SKM-1 (cell line): ENCODE results near the gene BEND2.
"Not testable (repeated sequence)": the region's sequence is repeated elsewhere in the genome, so short reads cannot be mapped to it uniquely, and the experiment has no call there.

Experiments
- DNase-seq: peaks from one replicate; lab custom pipeline; 2025; ENCODE audit not compliant: unreplicated experiment; lab: John Stamatoyannopoulos, UW

The BEND2 gene

DNA sequence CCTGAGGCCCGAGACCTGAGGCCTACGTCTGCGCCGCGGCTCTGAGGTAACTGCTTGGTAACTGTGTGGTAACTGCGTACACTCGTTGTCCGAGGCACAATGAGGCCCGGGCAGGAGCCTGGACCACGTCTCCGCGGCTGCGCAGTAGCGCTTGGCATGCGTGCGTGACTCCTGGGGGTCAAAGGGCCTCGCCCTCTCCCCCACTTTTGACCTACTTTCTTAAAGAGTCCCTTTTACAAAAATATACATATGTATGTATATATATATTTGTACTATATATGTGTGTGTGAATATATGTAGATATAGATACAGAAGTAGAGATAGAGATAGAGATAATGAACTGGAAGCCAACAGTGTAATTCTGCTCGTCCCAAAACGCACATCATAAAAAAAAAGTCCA is at the start of gene BEND2:
TSS of gene BEND2 (minus strand) at position 101 of the 400 bp plus-strand sequence. CDS start 136 bp downstream, outside the sequence.
- no peak for DNase-seq

DNA sequence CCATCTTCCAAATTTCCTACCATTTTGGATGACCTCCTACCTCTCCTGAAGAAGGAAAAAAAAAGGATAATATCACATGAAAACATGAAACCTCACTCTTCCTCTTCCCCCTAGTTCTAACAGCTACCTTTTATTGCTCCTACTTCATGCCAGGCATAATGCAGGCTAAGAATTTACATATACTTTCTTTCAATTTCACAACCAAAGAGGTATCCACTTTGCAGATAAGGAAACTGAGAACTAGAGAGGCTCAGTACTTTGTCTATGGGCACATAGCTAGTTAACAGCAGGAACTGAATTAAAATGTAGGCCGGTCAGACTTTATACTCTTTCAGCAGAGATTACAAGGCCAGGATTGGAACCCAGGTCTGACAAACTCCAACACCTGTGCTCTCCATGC is 34.4 kb upstream of the BEND2 start:
- DNase-seq, result no peak

DNA sequence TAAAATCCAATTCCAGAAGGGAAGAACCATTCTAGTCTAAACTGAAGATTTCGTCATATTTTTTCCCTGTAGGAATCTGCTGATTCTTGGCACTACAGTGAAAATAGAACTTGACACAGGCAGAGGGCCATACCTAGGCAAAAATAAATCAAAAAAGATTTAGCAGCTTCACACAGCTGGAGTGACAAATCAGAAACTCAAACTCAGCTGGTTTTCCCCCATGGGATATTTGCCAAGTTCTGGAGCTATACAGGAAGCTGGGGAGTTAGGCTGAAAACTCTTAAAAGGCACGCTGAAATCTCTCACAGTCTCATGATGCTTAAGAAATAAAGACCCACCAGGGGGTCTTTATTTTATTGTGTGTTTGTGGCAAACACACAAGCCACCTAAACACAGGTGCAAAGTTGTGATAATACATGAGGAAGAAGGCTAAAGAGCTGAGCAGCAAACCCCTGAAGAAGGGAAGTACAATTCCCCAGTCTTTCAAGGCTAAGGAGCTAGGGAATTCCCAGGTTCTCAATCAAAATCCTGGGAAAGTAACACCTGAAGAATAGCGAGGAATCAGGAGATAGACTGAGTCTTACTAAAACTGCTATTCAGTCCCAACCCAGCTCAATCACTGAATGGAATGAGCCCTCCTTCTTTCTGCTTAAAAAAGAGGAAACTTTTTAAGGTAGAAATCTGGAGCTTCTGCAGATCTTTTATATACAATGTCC is 32.1 kb upstream of the BEND2 start:
- DNase-seq, result no peak

DNA sequence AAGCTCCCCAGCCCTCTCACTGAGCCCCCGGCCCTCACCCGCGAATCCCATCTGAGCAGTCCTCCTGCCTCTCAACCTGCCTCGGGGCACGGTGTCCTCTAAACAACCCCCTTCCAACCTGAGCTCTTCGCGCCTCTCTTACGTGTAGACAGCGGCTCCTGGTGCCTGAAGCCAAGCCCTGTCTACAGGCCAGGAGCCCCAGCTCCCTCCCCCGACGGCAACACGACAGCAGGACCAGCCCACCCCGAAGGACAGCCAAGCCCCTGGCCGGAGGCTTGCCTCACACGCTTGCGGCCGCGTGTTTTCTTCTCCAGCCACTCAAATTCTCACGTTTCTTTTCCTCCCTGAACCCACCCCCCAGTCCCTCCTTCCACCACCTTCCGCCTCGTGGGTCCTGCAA is 9.0 kb upstream of the BEND2 start:
- not testable (repeated sequence) for DNase-seq

DNA sequence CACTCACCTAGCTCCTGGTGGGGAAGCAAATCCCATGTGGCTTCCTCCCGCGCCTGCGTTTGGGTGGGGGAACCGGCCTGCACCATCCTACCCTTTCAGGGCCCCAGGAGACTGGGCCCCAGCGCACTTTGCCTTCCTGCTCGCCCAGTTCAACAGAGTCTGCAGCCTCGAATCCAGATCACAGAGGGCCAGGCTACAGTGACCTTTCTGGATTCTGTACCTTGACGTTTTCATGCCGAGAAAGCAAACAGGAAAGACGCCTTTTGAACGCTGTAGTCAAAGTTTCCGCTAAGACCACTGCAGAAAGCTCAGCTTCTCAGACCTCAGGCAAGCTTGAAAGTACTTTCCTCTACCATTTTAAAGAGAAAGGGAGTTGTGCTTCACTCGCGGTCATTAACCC is 7.4 kb upstream of the BEND2 start:
- no peak for DNase-seq

DNA sequence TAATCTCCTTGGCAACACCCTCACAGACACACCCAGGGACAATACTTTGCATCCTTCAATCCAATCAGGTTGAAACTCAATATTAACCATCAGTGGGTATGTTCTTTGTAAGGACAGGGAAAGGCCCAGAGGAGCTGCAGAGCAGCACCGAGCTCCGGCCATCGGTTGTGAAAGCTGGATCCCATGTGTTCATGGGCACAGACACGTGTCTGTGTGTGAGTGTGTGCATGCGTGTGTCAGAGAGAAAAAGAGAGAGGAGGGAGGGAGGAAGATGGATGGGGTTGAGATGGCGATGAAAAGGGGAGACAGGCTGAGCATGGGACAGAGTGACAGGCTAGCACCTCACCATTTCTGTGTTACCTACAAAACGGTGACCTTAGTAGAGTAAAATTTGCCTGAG is 6.8 kb upstream of the BEND2 start:
- DNase-seq, result no peak

DNA sequence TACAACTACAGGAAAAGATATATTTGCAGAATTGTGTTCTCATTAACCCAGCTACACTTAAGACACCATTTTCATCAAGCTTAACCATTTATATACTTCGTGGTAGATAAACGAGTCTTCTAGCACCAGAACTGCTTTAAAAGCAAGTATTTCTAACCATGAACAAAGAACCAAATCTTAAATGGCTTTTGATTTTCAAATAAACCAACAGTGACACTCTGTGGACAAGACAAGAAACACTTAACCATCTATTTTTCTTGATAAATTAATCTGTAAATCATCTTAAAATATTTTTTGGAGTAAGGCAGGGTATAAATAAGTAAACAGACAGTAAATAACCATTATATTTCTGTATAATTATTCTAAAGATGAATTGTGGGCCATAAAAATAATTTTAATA is 10.2 kb downstream of the BEND2 start:
- DNase-seq, result no peak

DNA sequence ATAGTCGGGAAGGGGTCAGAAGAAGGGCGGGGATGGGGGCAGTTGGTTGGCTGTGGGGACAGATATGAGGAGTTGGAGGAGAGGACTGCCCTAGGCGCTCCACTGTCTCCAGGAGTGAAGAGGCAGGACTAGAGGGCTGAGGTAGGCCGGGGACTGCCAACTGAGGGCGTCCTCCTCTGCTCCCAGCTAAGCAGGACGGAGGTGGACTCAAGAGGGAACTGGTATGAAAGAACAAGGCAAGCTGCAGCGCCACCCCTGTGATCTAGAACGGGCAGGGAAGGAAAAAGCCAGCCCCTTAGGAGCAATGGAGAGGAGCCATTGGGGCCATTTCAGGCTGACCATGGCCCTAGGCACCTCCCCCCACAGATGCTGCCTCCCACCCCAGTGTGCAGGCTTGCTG is 14.0 kb downstream of the BEND2 start:
- DNase-seq, result no peak

DNA sequence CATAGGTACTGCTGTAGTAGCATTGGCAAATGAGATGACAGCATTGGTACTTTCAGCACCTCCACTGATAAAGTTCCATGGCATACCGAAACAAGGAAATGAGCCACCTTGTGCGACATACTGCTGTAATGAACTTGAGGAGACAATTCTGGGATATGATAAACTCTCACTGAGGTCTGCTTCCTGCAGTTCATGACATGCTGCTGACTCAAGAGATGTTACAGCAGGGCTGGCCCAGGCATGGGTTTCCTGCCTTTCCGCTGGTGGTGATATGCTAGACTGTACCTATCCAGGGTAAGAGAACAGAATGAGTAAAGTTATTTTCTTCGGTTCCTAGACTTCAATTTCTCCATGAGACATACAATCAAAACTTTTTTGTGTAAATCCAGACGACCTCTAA is 17.1 kb downstream of the BEND2 start:
- DNase-seq, result no peak

DNA sequence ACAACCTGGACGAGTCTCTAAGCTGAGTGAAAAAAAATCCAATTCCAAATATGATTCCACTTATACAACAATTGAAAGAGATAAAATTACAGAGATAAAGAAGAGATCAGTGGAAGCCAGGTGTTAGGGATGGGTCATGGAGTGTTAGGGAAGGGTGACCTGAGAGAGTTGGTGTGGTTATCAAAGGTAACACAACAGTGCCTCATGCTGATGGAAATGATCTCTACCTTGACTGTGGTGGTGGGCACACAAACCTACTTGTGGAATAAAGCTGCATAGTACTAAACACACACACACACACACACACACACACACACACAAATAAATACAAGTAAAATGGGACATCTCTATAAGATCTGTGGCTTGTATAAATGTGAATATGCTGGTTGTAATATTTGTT is 26.0 kb downstream of the BEND2 start:
- DNase-seq, result no peak

DNA sequence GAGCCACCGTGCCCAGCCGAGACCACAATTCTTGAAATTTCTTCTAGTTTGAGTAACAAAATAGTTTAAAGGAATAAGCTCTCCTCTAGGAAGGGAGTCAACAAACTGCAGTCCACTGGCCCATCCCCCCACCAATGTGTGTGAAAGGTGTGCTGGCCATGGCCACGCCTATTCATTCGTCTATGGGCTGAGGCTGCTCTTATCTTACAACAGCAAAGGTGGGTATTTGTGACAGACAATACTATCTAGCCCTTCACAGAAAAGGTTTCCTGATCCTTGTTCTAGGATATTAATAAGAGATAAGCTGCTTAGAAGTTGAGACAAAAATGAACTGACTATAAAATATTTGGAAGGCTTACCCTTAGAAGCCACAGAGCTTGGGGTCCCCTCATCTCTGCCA is 41.2 kb downstream of the BEND2 start:
- DNase-seq, result no peak

DNA sequence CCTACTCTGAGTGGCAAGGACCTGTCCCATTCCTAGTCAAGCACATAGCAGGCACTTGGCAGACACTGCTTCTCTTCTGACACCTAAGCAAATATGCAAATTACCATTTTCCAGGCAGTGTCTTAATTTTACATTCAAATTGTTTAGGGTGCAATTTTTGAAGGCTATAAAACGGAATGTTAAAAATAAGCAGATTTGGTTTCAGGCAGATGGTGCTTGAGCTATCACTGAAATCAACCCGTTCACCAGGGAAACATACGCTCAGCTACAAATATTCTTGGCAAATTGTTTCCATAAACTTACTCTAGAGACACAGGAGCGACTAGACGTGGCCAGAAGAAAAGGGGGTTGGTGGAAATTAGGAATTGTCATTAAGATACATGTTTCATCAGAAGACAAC is 45.7 kb downstream of the BEND2 start:
- DNase-seq, result no peak

DNA sequence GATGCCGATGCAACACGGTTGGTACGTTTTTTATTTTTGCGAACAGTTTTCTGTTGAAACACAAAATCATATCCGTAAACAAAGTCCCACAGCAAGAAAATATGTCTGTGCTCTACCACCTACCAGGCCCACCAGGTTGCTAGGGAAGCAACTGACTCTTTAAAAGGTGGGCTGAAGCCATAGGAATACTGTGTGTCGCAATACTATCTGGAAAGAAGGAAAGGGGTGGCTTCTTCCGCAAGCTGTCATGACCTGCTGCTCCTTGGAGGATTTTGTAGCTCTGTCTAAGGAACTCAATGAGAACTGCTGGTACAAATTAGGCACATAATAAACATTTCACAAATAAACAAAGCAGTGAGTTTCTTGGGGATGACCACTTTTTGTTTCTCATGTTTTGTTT is 46.5 kb downstream of the BEND2 start:
- no peak for DNase-seq

DNA sequence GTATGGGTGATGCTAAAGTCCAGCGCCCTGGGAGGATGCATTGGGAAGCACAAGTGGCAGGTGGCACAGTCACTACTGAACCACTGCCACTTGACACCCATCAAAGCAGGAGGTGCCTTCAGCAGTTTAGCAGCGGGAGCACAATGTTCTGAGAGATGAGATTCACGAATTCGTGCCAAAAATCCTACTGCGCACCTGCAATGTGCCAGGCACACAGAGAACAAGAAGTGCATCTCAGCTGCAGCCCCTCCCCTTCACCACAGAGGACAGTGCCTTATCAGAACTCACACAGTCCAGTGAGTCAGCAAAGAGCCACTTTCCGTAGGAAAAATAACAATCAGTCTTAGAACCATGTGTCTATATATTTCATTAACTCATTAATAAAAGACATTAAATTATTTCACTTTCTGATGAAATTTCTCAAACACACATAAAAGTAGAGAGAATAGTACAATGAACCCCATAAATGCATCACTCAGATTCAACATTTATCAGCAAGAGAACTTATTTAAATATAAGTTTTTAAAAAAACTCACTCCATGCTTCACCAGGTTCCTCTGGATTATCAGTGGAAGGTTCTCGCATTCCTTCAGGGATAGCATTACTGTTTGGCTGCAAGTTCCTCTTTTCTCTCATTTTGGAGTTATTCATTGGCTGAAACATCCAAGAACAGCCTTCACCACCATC is 47.0 kb downstream of the BEND2 start:
- DNase-seq, result no peak

DNA sequence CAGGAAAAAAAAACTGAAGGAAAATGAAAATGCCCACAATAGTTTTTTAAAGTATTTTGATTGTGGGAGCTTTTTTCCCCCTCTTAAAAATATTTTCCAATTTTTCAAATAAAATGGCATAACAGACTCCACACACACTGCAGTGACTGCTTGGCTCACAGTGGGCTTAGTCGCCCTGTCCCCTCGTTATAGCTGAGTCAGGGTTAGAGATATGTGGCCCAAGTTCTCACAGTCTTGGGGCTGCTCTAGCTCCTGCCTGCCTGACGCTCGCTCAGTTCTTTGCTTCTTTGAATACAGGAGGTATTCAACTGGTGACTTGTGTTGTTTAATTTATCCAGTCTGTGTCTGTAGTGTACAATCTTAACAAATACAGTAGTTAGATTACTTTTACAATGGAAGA is 47.7 kb downstream of the BEND2 start:
- no peak for DNase-seq

DNA sequence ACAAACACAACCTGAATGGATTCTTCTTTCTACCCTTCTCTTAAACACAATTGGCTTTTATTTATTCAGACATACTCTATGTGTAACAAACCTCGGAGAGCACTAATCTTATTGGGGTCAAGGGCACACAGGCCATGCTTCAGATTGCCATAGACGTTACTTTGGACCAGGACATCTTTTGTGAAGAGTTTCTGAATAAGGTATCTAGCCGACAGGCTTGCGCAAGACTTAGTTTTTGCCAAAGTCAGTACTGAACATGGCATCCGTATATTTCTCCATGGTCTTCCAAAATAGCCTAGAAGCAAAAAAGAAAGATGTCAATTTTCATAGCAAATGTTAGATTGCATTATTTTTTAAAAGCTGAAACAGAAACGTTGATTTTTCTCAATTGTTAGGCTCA is 49.8 kb downstream of the BEND2 start:
- no peak for DNase-seq

DNA sequence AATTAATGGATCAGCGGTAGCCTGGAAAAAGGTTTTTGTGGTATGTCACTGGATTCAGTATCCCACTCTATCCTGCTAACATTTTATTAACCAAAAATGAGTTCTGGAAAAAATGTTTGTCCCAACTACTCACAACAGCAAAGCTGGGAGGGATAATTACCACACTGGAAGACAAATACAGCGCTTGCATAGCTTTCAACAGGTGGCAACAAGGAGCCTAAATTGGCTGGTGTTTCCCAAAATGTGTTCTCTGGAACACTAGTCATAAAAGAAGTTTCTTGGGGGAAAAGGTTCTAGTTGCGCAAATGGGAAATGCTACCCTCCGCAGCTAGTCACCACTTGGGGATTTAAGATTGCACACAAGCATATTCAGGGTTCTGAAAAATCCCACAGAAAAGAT is 54.6 kb downstream of the BEND2 start:
- no peak for DNase-seq

DNA sequence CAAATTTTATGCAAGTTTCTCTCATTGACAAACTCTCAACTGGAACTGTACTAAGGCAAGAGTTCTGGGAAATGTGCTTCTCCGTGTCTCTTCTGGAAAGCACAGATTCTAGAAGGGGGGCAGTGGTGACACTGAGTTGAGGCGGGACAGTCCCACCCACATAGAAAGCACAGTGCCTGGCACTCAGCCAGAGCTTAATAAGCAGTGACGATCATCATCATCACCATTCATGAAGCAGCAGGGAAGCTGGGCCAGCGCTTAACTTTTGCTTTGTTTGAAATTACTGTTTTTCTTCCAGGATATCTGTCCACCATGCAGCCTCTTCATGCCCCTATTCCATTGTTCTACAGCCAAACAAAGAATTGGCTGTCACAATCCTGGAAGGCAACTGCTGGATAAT is 60.3 kb downstream of the BEND2 start:
- DNase-seq, result no peak

DNA sequence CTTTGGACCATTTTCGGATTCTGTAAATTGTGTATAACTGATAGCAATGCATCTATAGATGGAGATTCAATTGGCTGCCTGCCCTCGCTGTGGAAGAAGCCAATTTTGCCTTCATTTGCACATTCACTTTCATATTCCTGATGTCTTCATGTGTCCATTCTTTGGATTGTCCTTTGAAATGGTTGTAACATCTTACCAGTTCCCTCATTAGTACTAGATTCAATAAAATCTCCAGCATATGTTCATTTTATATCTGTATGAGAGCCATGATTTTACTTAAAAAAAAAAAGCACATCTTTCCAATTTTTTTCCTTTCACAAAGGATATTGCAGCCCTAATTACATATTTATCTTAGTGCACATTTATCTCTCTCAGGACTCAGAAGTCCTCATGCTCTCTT is 61.7 kb downstream of the BEND2 start:
- DNase-seq, result no peak

DNA sequence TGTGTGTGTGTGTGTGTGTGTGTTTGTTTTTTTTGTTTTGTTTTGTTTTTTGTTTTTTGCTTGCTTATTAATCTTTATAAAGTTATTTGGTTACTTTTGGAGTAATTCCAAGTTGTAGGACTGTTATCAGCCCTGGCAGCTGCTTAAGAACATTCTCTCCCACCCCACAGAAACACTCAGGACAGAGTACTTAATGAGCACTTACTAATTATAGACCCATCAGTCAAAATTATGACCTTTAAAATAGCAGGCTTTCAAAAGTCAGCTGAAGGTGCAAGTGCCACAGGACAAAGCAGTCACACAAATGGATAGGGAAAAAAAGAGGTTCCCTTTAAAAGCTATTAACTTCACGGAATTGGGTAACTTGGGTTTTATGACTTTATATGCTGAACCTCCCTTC is 69.0 kb downstream of the BEND2 start:
- DNase-seq, result no peak

DNA sequence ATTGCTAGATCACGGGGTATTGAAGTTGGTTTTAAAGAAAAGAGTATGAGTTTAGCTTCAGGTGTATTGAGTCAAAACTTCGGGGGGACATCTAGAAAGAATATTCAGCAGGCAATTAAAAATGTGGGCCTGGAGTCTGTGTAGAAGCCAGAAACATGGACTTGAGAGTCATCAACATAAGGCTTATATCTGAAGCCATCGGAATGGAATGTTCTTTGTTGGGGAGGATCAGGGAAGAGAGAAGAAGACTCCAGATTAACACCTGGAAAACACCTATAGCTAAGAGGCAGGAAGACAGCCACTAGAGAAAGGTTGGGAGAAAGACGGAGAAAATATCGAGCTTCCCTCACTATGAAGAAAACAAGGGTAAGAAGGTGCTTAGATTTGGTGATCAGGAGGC is 69.5 kb downstream of the BEND2 start:
- no peak for DNase-seq

DNA sequence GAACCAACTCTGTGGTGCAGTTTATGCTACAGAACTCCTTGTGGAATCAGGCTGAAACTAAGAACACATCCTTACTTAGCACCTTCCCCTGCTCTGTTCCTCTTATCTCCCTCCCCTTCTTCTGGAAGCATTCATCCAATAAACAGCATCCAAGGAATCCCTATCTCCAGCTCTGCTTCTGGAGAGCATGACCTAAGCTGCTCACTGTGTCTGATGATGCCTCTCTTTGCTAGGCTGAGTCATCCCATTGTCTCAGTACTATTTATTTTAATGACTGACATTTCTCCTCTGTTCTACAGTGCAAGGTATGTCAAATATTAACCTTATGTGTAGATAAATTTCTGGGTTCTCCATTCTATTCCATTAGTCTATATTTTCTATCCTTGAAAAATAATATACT is 71.2 kb downstream of the BEND2 start:
- DNase-seq, result no peak

DNA sequence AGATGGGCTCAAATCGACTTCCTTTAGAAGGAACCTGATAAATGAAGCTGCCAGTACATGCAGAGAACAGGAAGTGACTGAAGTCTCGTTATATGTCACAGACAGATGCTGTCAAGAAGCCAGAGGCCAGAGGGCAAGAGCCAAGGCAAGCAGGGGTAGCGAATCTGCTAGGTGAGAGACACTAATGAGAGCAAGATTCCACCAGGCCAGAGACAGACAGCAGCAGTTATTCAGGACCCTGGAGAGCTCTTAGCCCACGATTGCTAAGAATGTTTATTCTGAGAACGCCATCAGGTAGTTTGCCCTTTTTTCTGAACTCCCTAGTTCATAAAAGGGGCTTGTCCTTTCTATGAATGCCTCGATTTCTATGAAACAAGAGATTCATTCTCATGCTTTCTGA is 73.7 kb downstream of the BEND2 start:
- no peak for DNase-seq
